ENCODE results near the gene XPO1. TPM values are rescaled to one million over a fixed set of nuclear protein-coding genes. Genes with fewer than 3 reads are reported as not detected.

The XPO1 gene
- total and polyA plus RNA-seq, 2 of the 4 experiments (the other 2 are of a cell fraction) = 78.5 to 104 TPM

DNA sequence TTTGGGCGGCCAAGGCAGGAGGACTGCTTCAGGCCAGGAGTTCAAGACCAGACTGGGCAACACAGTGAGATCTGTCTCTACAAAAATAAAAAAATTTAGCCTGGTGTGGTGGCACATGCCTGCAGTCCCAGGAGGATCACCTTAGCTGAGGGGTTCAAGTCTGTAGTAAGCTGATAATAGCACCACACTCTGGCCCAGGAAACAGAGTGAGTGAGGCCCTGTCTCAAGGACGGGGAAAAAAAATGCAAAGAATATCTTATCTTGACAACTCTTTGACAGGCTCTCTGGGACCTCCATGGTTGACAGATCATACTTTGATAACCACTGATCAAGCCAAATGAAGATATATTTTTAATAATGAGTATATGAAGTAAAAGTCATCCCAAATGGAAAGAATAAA is 89.9 kb downstream of the XPO1 start:
- H2BK120ac ChIP-seq (ENCODE audit: low read depth, low read length) = no peak overlapping the region
- DNase-seq (no peak), ATAC-seq (ENCODE audit: low read depth) (no peak)
- ChIA-PET CTCF (no interaction called here), POLR2A (ENCODE audit: unreplicated experiment) (no interaction called here)
- no peak overlapping the region for H3K4me3 ChIP-seq (ENCODE audit: insufficient read depth, low read depth, low read length)
- no peaks in the 10 kb centered on the region; the same call in 1 of the 2 replicates for H3K4me1 ChIP-seq (ENCODE audit: control insufficient read depth, insufficient read depth, low read length)
- TF ChIP-seq FOS (IDR thresholded peaks at IDR 0.05; ENCODE audit: low read depth, low read length) (no peak), RCOR1 (IDR thresholded peaks at IDR 0.05; ENCODE audit: insufficient replicate concordance, low read length) (no peak), MAFK (IDR thresholded peaks at IDR 0.05; ENCODE audit: low read depth, low read length) (no peak), RFX5 (IDR thresholded peaks at IDR 0.05; ENCODE audit: low read depth, low read length) (no peak), SMC3 (IDR thresholded peaks at IDR 0.05; ENCODE audit: low read depth, low read length) (no peak), NFE2L2 (IDR thresholded peaks at IDR 0.05; ENCODE audit: low read depth, low read length) (no peak), POLR2A (IDR thresholded peaks at IDR 0.05; ENCODE audit: low read depth, low read length) (no peak), RAD21 (IDR thresholded peaks at IDR 0.05; ENCODE audit: low read length) (no peak), CEBPB (IDR thresholded peaks at IDR 0.05; ENCODE audit: low read depth, low read length) (no peak), BHLHE40 (IDR thresholded peaks at IDR 0.05; ENCODE audit: low read depth, low read length) (no peak), MXI1 (IDR thresholded peaks at IDR 0.05; ENCODE audit: borderline replicate concordance, low read depth, low read length) (no peak), MAZ (IDR thresholded peaks at IDR 0.05; ENCODE audit: borderline replicate concordance, low read depth, low read length) (no peak), CHD1 (IDR thresholded peaks at IDR 0.05; ENCODE audit: low read depth, low read length) (no peak)
- TF ChIP-seq, protein P1, sequence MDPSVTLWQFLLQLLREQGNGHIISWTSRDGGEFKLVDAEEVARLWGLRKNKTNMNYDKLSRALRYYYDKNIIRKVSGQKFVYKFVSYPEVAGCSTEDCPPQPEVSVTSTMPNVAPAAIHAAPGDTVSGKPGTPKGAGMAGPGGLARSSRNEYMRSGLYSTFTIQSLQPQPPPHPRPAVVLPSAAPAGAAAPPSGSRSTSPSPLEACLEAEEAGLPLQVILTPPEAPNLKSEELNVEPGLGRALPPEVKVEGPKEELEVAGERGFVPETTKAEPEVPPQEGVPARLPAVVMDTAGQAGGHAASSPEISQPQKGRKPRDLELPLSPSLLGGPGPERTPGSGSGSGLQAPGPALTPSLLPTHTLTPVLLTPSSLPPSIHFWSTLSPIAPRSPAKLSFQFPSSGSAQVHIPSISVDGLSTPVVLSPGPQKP (IDR thresholded peaks at IDR 0.05; ENCODE audit: borderline replicate concordance, low read depth, low read length) = no peak
- TF ChIP-seq, protein P2, sequence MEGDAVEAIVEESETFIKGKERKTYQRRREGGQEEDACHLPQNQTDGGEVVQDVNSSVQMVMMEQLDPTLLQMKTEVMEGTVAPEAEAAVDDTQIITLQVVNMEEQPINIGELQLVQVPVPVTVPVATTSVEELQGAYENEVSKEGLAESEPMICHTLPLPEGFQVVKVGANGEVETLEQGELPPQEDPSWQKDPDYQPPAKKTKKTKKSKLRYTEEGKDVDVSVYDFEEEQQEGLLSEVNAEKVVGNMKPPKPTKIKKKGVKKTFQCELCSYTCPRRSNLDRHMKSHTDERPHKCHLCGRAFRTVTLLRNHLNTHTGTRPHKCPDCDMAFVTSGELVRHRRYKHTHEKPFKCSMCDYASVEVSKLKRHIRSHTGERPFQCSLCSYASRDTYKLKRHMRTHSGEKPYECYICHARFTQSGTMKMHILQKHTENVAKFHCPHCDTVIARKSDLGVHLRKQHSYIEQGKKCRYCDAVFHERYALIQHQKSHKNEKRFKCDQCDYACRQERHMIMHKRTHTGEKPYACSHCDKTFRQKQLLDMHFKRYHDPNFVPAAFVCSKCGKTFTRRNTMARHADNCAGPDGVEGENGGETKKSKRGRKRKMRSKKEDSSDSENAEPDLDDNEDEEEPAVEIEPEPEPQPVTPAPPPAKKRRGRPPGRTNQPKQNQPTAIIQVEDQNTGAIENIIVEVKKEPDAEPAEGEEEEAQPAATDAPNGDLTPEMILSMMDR (conservative IDR thresholded peaks at IDR 0.05; ENCODE audit: low read depth, low read length) = no peak
- TF ChIP-seq, protein P3, sequence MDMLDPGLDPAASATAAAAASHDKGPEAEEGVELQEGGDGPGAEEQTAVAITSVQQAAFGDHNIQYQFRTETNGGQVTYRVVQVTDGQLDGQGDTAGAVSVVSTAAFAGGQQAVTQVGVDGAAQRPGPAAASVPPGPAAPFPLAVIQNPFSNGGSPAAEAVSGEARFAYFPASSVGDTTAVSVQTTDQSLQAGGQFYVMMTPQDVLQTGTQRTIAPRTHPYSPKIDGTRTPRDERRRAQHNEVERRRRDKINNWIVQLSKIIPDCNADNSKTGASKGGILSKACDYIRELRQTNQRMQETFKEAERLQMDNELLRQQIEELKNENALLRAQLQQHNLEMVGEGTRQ (IDR thresholded peaks at IDR 0.05; ENCODE audit: low read depth, low read length) = no peak
- H3K56ac ChIP-seq (ENCODE audit: extremely low read depth, insufficient read depth, low read length) = no peak overlapping the region
- no TSS peak for BruUV-seq (replicated peaks)
- H3K14ac ChIP-seq (replicated peaks; ENCODE audit: low read depth, low read length) = no peak overlapping the region
- no peak overlapping the region for H2AK9ac ChIP-seq (replicated peaks; ENCODE audit: low read depth, low read length, poor library complexity)
- no peaks in the 10 kb centered on the region; the same call in 1 of the 2 replicates for H3K9me3 ChIP-seq (ENCODE audit: control insufficient read depth, insufficient read depth, low read length)
- H3K23ac ChIP-seq (ENCODE audit: low read depth, low read length) = no peak overlapping the region
- no peak overlapping the region for H3K18ac ChIP-seq (ENCODE audit: low read depth, low read length)
- no peak overlapping the region for H3K9ac ChIP-seq (ENCODE audit: low read depth, low read length)
- H3K4ac ChIP-seq (ENCODE audit: low read depth, low read length) = no peak overlapping the region
- in situ Hi-C loops (cut with MboI; ENCODE audit: low sequenced_read_pairs) = no loop called here
- no peak overlapping the region for H2BK5ac ChIP-seq (ENCODE audit: low read depth, low read length, poor library complexity, severe bottlenecking)
- no peak overlapping the region for H3K4me2 ChIP-seq (ENCODE audit: low read depth, low read length)
- peaks cover 70% of the 10 kb centered on the region for H4K20me1 ChIP-seq (ENCODE audit: insufficient read depth, low read length)
- no peak overlapping the region for H4K91ac ChIP-seq (ENCODE audit: insufficient read depth, low read depth, low read length)
- peaks cover 11 to 56% of the 10 kb centered on the region in 2 experiments for H3K79me1 ChIP-seq (ENCODE audit: low read depth in 1 of 2, low read length in 2 of 2)
- no peak overlapping the region for H2BK15ac ChIP-seq (ENCODE audit: low read depth, low read length)
- H4K8ac ChIP-seq (ENCODE audit: low read depth in 2 of 2, low read length in 2 of 2) = no peak overlapping the region
- no peak overlapping the region for H3K27ac ChIP-seq (ENCODE audit: insufficient read depth, low read length)
- no peak overlapping the region for H4K5ac ChIP-seq (ENCODE audit: low read depth, low read length)
- H2BK20ac ChIP-seq (ENCODE audit: low read depth, low read length) = no peak overlapping the region
- dilution Hi-C loops (cut with HindIII; ENCODE audit: low sequenced_read_pairs, unreplicated experiment) = no loop called here
- intact Hi-C loops (cut with micrococcal nuclease) = no loop called here
- no peak overlapping the region for H2AK5ac ChIP-seq (ENCODE audit: low read depth, low read length)
- H2AFZ ChIP-seq (replicated peaks; ENCODE audit: low read length, poor library complexity) = no peak overlapping the region
- H3K27me3 ChIP-seq (ENCODE audit: control insufficient read depth, insufficient read depth, low read length) = no peaks in the 10 kb centered on the region
- H3K9me1 ChIP-seq (ENCODE audit: insufficient read depth, low read length) = 0 out of 2 replicates have a peak, but pooled peaks cover 8% of the 10 kb centered on the region
- H3K36me3 ChIP-seq (ENCODE audit: control insufficient read depth, insufficient read depth, low read length) = peaks cover 9% of the 10 kb centered on the region
- WGBS, 2 experiments (ENCODE audit: extremely low coverage in 2 of 2, insufficient read length in 1 of 2) = no CpG with 5 or more reads among the region's 2 CpGs
